KOPT-K1 (cell line): Measurements from ENCODE around the gene SUPT6H.

Experiments
- H3K27ac ChIP-seq: fragments of 200-600 bp; sonication (generic); 2 replicates; pipeline ENCODE4 v1.5.1; 2016; ENCODE audit warnings: antibody characterized with exemption, mild to moderate bottlenecking, low read depth, low read length; ENCODE audit not compliant: poor library complexity, severe bottlenecking
- H3K36me3 ChIP-seq: fragments of 200-600 bp; sonication (generic); 2 replicates; pipeline ENCODE4 v1.5.1; 2017; ENCODE audit warnings: antibody characterized with exemption, mild to moderate bottlenecking, low read length, moderate library complexity; ENCODE audit not compliant: insufficient read depth
- H3K9me3 ChIP-seq: fragments of 200-600 bp; sonication (generic); 2 replicates; pipeline ENCODE4 v1.5.1; 2017; ENCODE audit warnings: antibody characterized with exemption, low read length, mild to moderate bottlenecking; ENCODE audit not compliant: insufficient read depth, poor library complexity, severe bottlenecking

The SUPT6H gene

DNA sequence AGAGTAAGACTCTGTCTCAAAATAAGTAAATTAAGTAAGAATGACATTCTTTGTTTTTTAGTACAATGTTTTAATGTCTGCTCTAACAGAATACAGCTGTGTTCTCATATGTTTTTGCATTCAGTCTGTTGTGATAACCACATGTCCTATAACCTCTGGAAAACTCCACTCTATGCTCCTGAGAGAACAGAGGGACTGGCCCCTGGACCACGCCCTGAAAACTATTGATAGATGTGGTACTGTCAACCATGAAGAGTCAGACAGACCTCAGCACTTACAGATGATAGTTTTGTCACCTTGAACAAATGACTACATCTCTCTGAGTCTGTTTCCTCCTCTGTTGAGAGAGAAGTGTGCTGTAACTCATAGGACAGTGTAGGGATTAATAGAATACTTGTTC, 7.9 kb downstream of the SUPT6H start:
- Histone ChIP-seq H3K27ac (no peak overlapping the region), H3K9me3 (no peaks in the 10 kb centered on the region), H3K36me3 (peaks cover 90% of the 10 kb centered on the region)

DNA sequence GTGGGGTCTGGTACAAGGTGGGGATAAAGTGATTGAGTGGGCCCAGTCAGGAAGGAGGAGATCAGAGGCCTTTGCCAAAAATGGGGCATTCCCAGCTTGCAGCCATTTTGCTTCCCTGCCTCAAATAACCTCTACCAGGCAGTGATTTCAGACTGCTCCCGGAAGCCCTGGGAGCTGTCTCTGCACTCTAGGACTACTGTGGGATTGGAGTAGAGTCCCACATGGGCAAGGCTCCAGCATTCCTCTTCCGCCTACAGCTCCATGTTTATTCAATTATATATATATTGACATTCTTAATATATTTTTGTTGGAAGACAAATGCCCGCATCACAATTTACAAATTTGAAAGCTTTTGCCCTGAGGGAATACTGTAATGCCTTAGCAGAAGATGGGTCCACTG, 13.5 kb downstream of the SUPT6H start:
- H3K36me3 ChIP-seq = peaks cover 100% of the 10 kb centered on the region
- no peak overlapping the region for H3K27ac ChIP-seq
- H3K9me3 ChIP-seq = no peaks in the 10 kb centered on the region

DNA sequence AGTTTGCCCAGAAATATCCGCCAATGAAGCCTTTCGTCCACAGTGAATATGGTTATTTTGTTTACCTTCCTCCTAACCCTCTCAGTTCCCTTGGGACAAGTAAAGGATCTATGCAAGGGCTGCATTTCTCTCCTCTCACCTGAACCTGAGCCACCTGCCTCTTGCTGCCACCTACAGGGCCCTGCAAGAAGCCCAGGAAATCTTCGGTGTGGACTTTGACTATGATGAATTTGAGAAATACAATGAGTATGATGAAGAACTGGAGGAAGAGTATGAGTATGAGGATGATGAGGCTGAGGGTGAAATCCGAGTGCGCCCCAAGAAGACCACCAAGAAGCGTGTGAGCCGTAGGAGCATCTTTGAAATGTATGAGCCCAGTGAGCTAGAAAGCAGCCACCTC, 14.0 kb downstream of the SUPT6H start:
- no peak overlapping the region for H3K27ac ChIP-seq
- no peaks in the 10 kb centered on the region for H3K9me3 ChIP-seq
- peaks cover 100% of the 10 kb centered on the region for H3K36me3 ChIP-seq

DNA sequence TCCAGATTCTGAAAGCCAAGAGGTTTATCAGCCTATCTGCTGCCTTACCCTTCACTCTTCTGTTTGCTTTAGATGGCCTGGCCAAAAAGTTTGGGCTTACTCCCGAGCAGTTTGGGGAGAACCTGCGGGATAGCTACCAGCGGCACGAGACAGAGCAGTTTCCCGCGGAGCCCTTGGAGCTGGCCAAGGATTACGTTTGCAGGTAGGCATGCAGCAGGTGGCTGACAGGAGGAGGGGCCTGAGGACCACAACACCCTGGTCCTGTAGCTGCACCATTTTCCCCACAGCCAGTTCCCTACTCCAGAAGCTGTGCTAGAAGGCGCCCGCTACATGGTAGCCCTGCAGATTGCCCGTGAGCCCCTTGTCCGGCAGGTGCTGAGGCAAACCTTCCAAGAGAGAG, 20.6 kb downstream of the SUPT6H start:
- peaks cover 99% of the 10 kb centered on the region for H3K36me3 ChIP-seq
- no peak overlapping the region for H3K27ac ChIP-seq
- H3K9me3 ChIP-seq = no peaks in the 10 kb centered on the region

DNA sequence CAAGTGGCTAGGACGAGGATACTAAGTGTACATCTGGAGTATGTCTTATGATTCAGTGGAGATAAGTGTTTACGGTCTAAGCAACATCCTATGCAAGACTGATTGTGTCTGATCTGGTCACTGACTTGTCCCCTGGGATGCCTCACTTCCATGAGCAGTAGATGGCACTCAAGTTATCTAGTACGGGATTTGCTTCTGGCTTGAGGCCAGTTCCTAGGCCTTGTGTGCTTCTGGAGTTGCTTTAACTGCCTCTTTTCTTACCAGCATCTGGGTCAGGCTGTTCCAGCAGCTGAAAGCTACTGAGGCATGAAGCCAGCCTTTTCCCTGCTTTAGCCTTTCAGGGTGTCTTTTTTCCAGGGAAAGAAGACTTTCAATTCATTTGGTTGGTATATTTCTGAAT, 23.0 kb downstream of the SUPT6H start:
- Histone ChIP-seq H3K9me3 (no peaks in the 10 kb centered on the region), H3K27ac (no peak overlapping the region), H3K36me3 (peaks cover 99% of the 10 kb centered on the region)

DNA sequence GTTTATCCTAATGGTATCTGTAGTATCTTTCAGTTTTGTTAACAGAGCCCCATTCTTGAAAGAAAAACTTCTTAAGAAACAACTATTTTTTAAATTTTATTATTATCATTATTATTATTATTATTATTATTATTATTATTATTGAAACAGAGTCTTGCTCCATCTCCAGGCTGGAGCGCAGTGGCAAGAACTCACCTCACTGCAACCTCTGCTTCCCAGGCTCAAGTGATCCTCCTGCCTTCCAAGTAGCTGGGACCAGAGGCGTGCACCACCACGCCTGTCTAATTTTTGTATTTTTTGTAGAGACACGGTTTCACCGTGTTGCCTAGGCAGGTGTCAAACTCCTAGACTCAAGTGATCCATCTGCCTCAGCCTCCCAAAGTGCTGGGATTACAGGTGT, 23.4 kb downstream of the SUPT6H start:
- H3K27ac ChIP-seq = no peak overlapping the region
- peaks cover 99% of the 10 kb centered on the region for H3K36me3 ChIP-seq
- no peaks in the 10 kb centered on the region for H3K9me3 ChIP-seq

DNA sequence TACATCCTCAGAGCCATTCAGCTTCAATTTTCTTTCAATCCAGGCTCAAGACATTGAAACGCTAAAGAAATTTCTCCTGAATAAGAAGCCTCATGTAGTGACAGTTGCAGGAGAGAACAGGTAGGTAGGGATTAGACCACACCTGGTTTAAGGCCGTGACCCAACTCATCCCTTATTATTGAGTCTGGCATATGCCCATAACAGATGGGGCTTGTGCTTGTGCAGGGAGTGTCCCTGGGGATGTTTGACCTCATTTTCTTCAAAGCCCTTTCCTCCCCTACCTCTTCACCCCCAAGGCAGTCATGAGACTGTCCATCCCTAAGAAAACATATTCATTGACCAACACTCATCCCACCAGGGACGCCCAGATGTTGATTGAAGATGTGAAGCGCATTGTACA, 24.3 kb downstream of the SUPT6H start:
- Histone ChIP-seq H3K36me3 (peaks cover 99% of the 10 kb centered on the region), H3K9me3 (no peaks in the 10 kb centered on the region), H3K27ac (no peak overlapping the region)

DNA sequence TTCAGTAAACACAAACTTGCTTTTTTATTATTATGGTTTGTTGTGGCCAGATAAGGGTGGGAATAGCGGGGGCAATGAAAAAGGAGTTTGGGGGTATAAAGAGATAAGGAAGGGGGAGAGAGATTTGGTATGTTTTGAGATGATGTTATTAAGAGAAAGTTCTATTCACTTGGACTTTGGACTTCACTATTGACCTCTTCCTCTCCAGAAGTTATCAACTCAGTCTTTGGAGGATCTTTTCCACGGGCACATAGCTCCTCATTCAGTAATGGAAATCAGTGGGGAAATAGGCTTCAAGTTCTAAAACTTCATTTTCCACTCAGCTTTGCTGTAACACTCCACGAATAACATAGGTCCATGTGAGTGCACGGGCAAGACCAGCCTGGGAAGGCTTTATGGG, 26.5 kb downstream of the SUPT6H start:
- H3K36me3 ChIP-seq = peaks cover 99% of the 10 kb centered on the region
- no peak overlapping the region for H3K27ac ChIP-seq
- H3K9me3 ChIP-seq = no peaks in the 10 kb centered on the region

DNA sequence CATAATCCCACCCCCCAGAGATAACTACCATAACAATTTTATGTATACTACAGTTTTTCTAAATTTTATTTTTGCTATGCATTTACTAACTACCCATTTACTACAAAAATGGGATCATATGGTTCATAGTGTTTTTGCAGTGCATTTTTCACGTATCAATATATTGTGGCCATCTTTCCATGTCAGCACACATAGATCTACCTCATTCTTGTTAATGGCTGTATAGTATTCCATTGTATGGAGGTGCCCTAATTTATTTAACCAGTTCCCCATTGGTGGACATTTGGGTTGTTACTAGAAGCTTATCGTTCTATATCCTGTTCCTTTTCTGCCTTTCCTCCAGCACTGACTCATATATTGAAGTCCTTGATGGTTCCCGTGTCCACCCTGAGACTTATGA, 27.0 kb downstream of the SUPT6H start:
- Histone ChIP-seq H3K36me3 (peaks cover 99% of the 10 kb centered on the region), H3K27ac (no peak overlapping the region), H3K9me3 (no peaks in the 10 kb centered on the region)

DNA sequence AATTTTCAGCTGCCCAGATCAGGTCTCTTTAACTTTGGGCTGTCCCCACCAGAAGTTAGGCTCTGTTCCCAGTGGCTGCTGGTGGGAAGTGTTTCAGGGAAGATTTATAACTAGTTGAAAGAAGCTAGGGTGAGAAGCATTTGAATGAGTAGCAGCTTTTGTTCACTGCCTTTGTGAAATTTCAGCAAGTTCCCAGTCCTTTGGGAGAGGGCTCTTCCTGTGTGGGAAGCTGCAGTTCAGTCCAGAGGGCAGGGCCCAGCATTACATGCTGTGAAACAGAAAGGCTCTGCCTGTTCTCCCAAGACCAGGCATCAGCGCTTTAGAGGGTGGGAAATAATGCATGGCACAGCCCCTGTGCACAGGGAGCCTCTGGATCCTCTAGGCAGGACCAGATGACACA, 31.9 kb downstream of the SUPT6H start:
- Histone ChIP-seq H3K36me3 (peaks cover 100% of the 10 kb centered on the region), H3K9me3 (no peaks in the 10 kb centered on the region), H3K27ac (no peak overlapping the region)

DNA sequence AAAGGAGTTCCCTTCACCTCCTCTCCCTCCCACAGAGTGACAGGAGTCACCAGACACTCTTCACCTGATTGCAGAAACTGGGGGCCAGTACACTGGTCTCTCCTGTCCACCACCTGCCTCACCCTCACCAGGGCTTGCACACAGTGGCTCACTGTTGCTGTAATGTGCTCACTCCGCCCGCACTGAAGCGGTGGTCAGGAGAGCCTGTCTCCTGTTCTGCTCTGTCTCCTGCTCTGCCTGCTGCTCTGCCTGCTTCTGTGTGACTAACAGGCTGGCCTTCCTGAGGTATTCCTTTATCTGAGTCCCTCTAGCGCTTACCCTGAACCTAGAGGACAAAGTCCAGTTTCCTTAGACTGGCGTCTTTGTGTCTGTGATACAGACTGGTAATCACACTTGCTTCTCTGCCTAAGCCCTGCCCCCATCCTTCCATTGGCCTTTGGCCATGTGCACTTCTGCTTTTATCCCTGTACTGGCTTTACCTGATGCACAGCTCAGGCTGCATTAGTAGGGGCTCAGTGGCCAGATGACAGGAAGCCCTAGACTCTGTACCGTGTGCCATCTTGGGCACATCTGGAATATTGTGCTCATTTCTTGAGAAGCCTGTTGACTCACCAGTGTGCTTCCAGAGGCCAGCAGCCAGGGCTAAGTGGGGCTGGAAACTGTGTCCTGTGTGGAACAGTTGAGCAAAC, 36.4 kb downstream of the SUPT6H start:
- Histone ChIP-seq H3K9me3 (no peaks in the 10 kb centered on the region), H3K36me3 (peaks cover 100% of the 10 kb centered on the region)

DNA sequence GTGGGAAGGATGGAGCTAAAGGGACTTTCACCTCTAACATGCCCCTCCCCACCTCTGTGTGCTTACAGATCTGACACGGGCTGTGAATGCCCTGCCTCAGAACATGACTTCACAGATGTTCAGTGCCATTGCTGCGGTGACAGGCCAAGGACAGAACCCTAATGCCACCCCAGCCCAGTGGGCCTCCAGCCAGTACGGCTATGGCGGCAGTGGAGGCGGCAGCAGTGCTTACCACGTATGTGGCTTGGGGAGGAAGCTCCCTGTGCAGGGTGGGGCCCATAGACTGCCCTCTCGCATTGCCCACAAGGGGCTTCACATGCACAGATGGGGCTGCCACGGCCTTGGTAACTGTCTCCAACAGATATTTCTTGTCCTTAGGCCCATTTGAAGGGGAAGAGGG, 38.3 kb downstream of the SUPT6H start:
- peaks cover 100% of the 10 kb centered on the region for H3K36me3 ChIP-seq
- no peaks in the 10 kb centered on the region for H3K9me3 ChIP-seq
- no peak overlapping the region for H3K27ac ChIP-seq

More for the DNA sequence above, 36.4 kb downstream of the SUPT6H start:
- no peak overlapping the region for H3K27ac ChIP-seq

DNA sequence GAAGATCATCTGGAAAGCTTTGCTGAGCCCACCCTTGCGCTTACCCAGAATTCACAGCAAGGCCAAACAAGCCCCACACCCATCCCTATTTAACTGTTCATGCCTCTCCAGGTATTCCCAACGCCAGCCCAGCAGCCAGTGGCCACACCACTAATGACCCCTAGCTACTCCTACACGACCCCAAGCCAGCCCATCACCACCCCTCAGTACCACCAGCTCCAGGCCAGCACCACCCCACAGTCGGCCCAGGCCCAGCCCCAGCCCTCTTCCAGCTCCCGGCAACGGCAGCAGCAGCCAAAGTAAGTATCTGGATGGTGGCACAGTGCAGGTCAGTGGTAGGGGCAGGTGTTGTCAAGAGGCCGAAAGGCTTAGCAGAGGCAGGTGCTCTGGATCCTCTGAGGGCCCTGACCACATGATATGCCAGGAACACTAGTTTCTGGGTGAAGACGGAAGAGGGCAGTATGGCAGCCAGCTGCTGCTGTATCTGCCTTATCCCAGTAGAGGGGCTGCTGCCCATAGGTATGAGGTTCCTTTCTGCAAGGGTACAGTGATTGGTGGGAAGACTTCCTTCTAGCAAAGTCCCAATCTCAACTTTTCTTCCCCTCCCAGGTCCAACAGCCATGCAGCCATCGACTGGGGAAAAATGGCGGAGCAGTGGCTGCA, 39.0 kb downstream of the SUPT6H start:
- H3K36me3 ChIP-seq = peaks cover 100% of the 10 kb centered on the region
- H3K27ac ChIP-seq = no peak overlapping the region

DNA sequence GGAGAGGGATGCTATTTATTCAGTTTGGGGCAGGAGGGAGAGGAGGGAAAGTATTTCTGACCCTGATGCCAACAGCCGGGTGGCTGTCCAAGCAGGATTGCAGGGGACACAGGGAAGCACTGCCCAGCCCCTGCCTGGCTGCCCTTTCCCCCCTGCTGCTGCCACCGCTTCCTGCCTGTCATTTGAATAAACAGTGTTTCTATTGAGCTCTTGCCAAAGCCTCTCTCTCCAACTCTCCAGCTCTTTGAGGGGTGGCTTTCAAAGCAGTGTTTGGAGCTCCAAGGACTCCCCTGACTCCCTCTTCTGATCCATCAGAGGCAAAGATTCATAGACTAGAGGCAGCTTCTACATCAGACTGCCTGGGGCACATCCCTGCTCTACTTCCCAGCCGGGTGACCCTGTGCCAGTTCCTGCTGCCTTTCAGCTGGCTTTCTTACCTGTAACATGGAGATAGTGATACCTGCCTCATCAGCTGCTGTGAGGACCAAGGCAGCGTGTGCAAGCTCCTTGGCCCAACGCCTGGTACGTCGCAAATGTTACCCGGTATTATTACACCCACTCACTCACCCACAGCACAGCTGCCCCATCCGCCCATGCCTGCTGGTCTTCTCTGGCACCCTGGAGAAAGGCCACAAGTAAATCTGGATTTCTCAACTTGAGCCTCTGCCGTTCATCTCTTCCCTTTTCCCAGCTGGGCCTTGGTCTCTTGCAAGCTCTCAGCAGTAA, 40.2 kb downstream of the SUPT6H start:
- H3K36me3 ChIP-seq = peaks cover 94% of the 10 kb centered on the region
- H3K9me3 ChIP-seq = no peaks in the 10 kb centered on the region
- H3K27ac ChIP-seq = no peak overlapping the region

More for the DNA sequence above, 39.0 kb downstream of the SUPT6H start:
- H3K9me3 ChIP-seq = no peaks in the 10 kb centered on the region

DNA sequence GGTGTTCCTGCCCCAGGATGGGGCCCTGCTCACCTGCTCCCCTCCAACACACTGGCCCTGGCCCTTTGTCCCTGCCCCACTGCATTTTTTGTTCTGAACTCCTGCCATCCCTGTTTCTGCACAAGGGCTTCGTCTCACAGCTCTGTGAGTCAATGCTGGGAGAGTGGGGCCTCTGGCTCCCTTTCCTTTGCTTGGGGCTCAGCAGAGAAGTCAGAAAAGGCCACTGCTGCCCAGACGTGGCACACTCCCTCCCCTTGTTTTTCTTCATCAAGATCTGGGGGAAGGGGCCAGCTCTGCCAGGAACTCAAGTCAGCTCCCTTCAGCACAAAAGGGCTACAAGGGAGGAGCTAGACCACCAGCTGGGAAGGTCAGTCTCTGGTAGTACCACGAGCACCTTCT, 40.7 kb downstream of the SUPT6H start:
- Histone ChIP-seq H3K36me3 (peaks cover 89% of the 10 kb centered on the region), H3K27ac (no peak overlapping the region), H3K9me3 (no peaks in the 10 kb centered on the region)
